ENCODE measurements around the gene PPM1L.

- TF ChIP-seq EZH2 (IDR thresholded peaks at IDR 0.05; ENCODE audit: low read length) (no peak), CTCF (optimal IDR thresholded peaks at IDR 0.05 in 1 of 3, IDR thresholded peaks at IDR 0.05 in 1 of 3, conservative IDR thresholded peaks at IDR 0.05 in 1 of 3; ENCODE audit: extremely low read depth in 1 of 3, insufficient read depth in 2 of 3, low read length in 3 of 3) (no peak)
These were observed 194.5 kb downstream of the PPM1L start for GRCh38 chr3:160950542-160950941.

Measured in keratinocyte (primary cell).